Choroid plexus epithelial cell (primary cell): ENCODE data around the gene THSD4.

Experiments used
- DNase-seq: peaks from one replicate; pipeline ENCODE4 v3.0.0-alpha.2; 2010; ENCODE audit warnings: low read depth
- H3K4me3 ChIP-seq: 2 replicates; pipeline ENCODE4 v1.5.1; 2011; ENCODE audit warnings: low read depth, mild to moderate bottlenecking, control low read depth, low read length, moderate library complexity
- TF ChIP-seq, protein P1 (sequence below): conservative IDR thresholded peaks from 2 replicates; pipeline ENCODE4 v1.5.1; 2011; ENCODE audit warnings: low read depth, mild to moderate bottlenecking, control low read depth, inconsistent platforms, low read length, moderate library complexity

The THSD4 gene

DNA sequence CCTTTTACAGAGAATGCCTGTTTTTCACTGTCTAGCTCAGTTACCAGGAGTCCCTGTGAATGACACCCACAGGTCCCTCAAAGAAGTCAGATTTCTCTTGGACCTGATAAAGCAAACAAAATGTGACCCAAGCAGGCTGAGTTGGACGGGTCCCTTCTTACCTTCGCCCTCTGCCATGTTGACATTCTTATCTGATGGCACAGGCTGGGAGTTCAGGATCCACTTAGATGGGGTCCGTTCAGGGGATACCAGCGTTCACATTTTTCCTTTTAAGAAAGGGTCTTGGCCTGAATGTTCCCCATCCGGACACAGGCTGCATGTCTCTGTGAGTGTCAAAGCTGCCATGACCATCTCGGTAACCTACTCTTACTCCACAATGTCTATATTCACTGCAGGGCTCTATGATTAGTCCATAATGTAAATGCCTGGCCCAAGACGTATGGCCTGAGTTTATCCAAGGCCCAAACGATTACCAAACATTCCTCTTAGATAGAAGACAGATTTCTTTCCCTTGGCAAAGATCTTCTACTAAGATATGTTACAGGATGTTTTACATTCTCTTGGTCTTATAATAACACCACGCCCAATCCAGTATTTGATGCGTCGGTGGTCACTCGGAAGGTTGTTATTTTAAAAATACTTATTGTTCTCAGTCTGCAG is 179.1 kb downstream of the THSD4 start:
- no peak overlapping the region for H3K4me3 ChIP-seq
- peak; percentile 95 for DNase-seq
- TF ChIP-seq, protein P1, sequence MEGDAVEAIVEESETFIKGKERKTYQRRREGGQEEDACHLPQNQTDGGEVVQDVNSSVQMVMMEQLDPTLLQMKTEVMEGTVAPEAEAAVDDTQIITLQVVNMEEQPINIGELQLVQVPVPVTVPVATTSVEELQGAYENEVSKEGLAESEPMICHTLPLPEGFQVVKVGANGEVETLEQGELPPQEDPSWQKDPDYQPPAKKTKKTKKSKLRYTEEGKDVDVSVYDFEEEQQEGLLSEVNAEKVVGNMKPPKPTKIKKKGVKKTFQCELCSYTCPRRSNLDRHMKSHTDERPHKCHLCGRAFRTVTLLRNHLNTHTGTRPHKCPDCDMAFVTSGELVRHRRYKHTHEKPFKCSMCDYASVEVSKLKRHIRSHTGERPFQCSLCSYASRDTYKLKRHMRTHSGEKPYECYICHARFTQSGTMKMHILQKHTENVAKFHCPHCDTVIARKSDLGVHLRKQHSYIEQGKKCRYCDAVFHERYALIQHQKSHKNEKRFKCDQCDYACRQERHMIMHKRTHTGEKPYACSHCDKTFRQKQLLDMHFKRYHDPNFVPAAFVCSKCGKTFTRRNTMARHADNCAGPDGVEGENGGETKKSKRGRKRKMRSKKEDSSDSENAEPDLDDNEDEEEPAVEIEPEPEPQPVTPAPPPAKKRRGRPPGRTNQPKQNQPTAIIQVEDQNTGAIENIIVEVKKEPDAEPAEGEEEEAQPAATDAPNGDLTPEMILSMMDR = no peak

DNA sequence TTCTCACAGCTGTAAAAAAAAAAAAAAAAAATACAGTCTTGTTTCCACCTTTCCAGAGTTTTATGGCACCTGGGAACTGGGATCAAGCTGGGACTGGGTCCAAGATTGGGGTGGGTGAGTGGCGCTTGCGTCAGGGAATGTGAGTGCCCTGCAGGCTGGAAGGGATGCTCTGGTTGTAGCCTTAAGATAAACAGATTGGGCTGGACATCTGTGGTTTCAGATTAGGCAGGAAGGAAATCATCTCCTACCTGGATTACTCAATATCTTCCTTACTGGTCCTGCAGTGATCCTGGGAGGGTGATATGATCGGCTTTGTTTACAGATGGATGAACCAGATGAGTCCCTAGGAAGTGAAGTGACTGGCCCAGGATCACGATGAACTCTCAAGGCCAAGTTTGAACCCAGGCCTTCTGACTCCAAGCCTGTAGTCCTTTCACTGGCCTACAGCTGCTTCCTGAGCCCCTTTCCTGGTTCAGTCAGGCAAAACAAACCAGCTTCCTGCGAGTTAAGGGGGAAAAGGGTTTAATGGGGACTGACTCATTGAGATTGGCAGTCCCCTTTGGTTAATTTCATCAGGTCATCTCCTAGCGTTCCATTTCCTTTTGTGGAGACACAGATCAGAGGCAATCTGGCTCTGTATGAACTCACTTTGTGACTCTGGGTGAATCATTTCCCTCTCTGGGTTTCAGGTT is 179.8 kb downstream of the THSD4 start:
- TF ChIP-seq, protein P1 = no peak
- DNase-seq = peak; percentile 97
- H3K4me3 ChIP-seq = no peak overlapping the region

DNA sequence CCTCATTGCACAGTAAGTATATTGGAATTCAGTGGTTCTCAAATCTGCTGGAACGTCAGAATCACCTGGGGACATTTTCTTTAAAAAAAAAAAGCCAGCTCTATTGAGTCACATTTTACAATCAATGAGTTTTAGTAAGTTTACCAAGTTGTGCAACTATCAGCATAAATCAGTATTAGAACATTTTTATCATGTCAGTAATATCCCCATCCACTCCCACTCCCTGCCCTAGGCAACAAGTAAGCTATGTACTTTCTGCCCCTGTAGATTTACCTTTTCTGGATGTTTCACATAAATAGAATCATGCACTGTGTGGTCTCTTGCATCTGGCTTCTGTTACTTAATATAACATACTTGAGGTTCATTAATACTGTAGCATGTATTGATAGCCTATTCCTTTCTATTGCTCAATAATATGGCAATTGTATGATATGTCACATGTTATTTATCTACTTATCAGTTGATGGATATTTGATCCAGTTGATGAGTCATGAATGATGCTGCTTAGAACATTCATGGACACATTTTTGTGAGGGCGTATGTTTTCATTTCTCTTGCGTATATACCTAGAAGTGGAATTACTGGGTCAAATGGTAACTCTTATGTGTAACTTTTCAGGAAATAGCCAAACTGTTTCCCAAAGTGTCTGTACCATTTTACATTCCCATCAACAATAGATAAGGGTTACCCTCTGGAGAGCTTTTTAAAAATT is 180.5 kb downstream of the THSD4 start:
- TF ChIP-seq, protein P1 = no peak

DNA sequence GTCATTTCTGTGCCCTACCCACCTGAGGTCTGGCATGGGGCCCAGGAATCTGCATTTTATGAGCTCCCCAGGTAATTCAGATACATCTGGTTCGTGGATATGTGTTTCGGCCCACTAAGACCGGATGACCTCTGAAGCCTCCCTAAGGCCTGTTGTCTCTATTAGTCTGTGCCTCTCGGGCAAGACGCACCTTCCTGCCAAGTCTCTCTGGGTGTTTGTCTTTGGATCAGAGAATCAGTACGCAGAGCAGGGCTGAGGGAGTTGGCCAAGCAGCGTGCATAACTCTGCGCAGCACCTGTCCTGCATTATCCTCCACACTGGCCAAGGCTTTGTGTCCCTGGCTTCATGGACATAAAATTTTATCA is 181.0 kb downstream of the THSD4 start:
- no peak overlapping the region for H3K4me3 ChIP-seq
- TF ChIP-seq, protein P1 = no peak
- no peak for DNase-seq

More for the DNA sequence above, 180.5 kb downstream of the THSD4 start:
- H3K4me3 ChIP-seq = no peak overlapping the region
- peak; percentile 93 for DNase-seq

DNA sequence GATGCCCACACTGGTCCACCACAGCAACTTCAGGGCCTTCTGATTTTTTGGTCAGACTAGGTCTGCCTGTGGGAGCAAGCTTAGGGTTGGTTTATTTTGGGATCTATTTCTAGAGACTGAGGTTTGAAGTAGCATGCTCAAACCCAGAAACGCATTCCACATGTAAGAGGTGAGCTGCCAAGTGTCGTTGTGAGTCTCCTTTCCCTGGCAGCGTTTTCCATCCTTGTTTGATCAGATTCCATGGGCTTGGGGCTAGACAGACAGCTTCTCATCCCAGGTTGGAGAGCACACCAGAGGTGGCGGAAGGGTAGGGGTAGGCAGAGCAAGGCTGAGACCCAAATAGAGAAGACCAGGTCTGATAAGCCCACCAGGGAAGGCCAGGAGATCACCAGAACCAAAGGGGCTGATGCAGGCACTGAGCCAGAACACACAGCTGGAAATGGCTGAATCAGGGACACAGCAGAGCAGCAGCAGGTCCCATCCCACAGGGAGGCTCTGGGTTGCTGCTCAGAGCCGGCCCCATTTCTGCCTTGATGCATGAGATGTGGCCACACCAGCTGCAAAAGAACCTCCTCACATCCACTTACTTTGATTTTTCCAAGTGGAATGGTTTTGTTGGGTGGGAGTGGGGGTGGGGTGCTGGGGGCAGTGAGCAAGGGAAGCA is 186.8 kb downstream of the THSD4 start:
- no peak for DNase-seq
- TF ChIP-seq, protein P1 = no peak

DNA sequence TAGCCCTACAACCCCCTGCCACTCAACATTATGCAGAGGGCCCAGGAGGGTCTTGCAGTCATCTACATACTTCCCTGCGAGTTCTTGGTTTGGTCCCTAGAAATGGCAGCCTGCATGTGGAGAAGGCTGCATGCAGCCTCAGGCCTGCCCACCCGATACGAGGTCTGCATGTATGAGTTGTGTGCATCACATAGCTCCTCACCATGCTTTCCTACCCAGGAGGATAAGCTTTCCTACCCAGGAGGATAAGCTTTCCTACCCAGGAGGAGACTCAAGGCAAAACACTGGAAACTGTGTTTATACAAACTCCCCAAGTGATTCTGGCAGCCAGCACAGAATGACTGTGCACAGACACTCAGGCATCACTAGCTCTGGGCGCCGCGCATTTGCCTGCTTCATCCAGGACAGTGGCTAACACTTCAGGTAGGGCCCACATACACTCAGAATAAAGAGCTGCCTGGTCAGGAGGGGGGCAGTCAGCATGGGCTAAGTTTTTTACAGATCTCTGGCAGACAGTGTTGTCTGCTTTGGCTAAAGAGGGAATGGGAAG is 187.7 kb downstream of the THSD4 start:
- no peak overlapping the region for H3K4me3 ChIP-seq
- TF ChIP-seq, protein P1 = no peak
- DNase-seq = no peak

More for the DNA sequence above, 186.8 kb downstream of the THSD4 start:
- no peak overlapping the region for H3K4me3 ChIP-seq
